Brain microvascular endothelial cell (primary cell): ENCODE results near the gene GRID2.

Source experiments
- DNase-seq: peaks from one replicate; pipeline ENCODE4 v3.0.0-alpha.2; 2020
- H3K27ac ChIP-seq: fragments of 250-450 bp; sonication (Bioruptor Pico); 2 replicates; pipeline ENCODE4 v1.5.1; 2020; ENCODE audit warnings: mild to moderate bottlenecking, moderate library complexity
- H3K27me3 ChIP-seq: fragments of 250-450 bp; sonication (Bioruptor Pico); replicated peaks from 2 replicates; pipeline ENCODE4 v1.5.1; 2020; ENCODE audit warnings: mild to moderate bottlenecking
- H3K36me3 ChIP-seq: fragments of 250-450 bp; sonication (Bioruptor Pico); replicated peaks from 2 replicates; pipeline ENCODE4 v1.5.1; 2020; ENCODE audit warnings: mild to moderate bottlenecking
- H3K4me3 ChIP-seq: 2 replicates; pipeline ENCODE4 v1.5.1; 2011; ENCODE audit warnings: low read depth, mild to moderate bottlenecking, control low read depth, low read length, moderate library complexity
- CTCF ChIP-seq: IDR thresholded peaks from 2 replicates; pipeline ENCODE4 v1.5.1; 2011; ENCODE audit warnings: low read depth, mild to moderate bottlenecking, moderate library complexity, low read length, control low read depth, inconsistent platforms; ENCODE audit errors: missing control alignments
- in situ Hi-C: cut with HindIII; loops from 2 replicates; pipeline ENCODE4 v1.10.0; 2017; ENCODE audit warnings: low sequenced_read_pairs, low pct_ligation_motif_present

The GRID2 gene

GRCh38 chr4:92307181-92307580 is 3.4 kb downstream of the GRID2 start:
- TF ChIP-seq CTCF = no peak
- no peak overlapping the region for H3K27ac ChIP-seq
- no peaks in the 10 kb centered on the region for H3K36me3 ChIP-seq
- no peak for DNase-seq
- no peak overlapping the region for H3K4me3 ChIP-seq
- H3K27me3 ChIP-seq = peaks cover 32% of the 10 kb centered on the region
- in situ Hi-C loops = no loop called here

- H3K36me3 ChIP-seq = no peaks in the 10 kb centered on the region
- no peak for DNase-seq
- H3K4me3 ChIP-seq = no peak overlapping the region
- H3K27ac ChIP-seq = no peak overlapping the region
- in situ Hi-C loops = no loop called here
- H3K27me3 ChIP-seq = peaks cover 25% of the 10 kb centered on the region
- no peak for TF ChIP-seq CTCF
These were observed 4.1 kb downstream of the GRID2 start for GRCh38 chr4:92307866-92308265.

GRCh38 chr4:92317047-92317446 is 13.3 kb downstream of the GRID2 start:
- Histone ChIP-seq H3K36me3 (no peaks in the 10 kb centered on the region), H3K27ac (no peak overlapping the region), H3K27me3 (no peaks in the 10 kb centered on the region), H3K4me3 (no peak overlapping the region)
- DNase-seq = no peak
- in situ Hi-C loops = no loop called here
- TF ChIP-seq CTCF = no peak

GRCh38 chr4:92328095-92328494 is 24.3 kb downstream of the GRID2 start:
- no peak for TF ChIP-seq CTCF
- in situ Hi-C loops = no loop called here
- DNase-seq = no peak
- H3K27me3 ChIP-seq = no peaks in the 10 kb centered on the region
- H3K27ac ChIP-seq = no peak overlapping the region
- no peak overlapping the region for H3K4me3 ChIP-seq
- H3K36me3 ChIP-seq = no peaks in the 10 kb centered on the region

- no peak for TF ChIP-seq CTCF
These were observed 29.2 kb downstream of the GRID2 start for GRCh38 chr4:92333016-92333415.

GRCh38 chr4:92334716-92335350 is 31.1 kb downstream of the GRID2 start:
- no peak for TF ChIP-seq CTCF
- in situ Hi-C loops = no loop called here

More at GRCh38 chr4:92333016-92333415, 29.2 kb downstream of the GRID2 start:
- H3K27ac ChIP-seq = no peak overlapping the region
- H3K27me3 ChIP-seq = no peaks in the 10 kb centered on the region
- no peak overlapping the region for H3K4me3 ChIP-seq
- in situ Hi-C loops = no loop called here
- no peaks in the 10 kb centered on the region for H3K36me3 ChIP-seq
- DNase-seq = no peak

More at GRCh38 chr4:92334716-92335350, 31.1 kb downstream of the GRID2 start:
- Histone ChIP-seq H3K4me3 (no peak overlapping the region), H3K36me3 (no peaks in the 10 kb centered on the region), H3K27ac (no peak overlapping the region), H3K27me3 (no peaks in the 10 kb centered on the region)
- DNase-seq = no peak
